Esophagus (tissue), 2 donors: ENCODE data around the gene TRAK1. TPM values are rescaled to one million over a fixed set of nuclear protein-coding genes. Genes with fewer than 3 reads are reported as not detected.

ENCODE experiments used
- H3K27ac ChIP-seq, 2 donors: one replicate each; pipeline ENCODE4 v1.5.1; 2013; ENCODE audit warnings: low read depth in 2 of 2, mild to moderate bottlenecking in 2 of 2, inconsistent platforms in 1 of 2, low read length in 1 of 2, moderate library complexity in 1 of 2
- H3K27me3 ChIP-seq, 2 donors: one replicate each; pipeline ENCODE4 v1.6.1; 2013; ENCODE audit warnings: low read length in 2 of 2, control low read depth in 1 of 2, mild to moderate bottlenecking in 1 of 2; ENCODE audit not compliant: insufficient read depth in 2 of 2, control insufficient read depth in 1 of 2
- H3K36me3 ChIP-seq, 2 donors: one replicate each; pipeline ENCODE4 v1.6.1; 2013; ENCODE audit warnings: low read length in 1 of 2; ENCODE audit not compliant: control insufficient read depth in 2 of 2, insufficient read depth in 2 of 2
- H3K4me1 ChIP-seq, 2 donors: one replicate each; pipeline ENCODE4 v1.6.1; 2013; ENCODE audit warnings: low read length in 1 of 2; ENCODE audit not compliant: control insufficient read depth in 2 of 2, insufficient read depth in 2 of 2
- H3K4me3 ChIP-seq, 2 donors: one replicate each; pipeline ENCODE4 v1.5.1; 2013; ENCODE audit warnings: low read length in 2 of 2, mild to moderate bottlenecking in 2 of 2, low read depth in 1 of 2, moderate library complexity in 1 of 2
- H3K9me3 ChIP-seq, 2 donors: one replicate each; pipeline ENCODE4 v1.6.1; 2013; ENCODE audit warnings: mild to moderate bottlenecking in 2 of 2, low read depth in 1 of 2, low read length in 1 of 2, moderate library complexity in 1 of 2; ENCODE audit not compliant: control insufficient read depth in 2 of 2, insufficient read depth in 1 of 2
- WGBS, 2 donors: extraction: QIAGEN DNeasy Blood & Tissue Kit; methylation state at CpG; one replicate each; pipeline ENCODE4 v1.1.7; 2013; 5-methylcytosine and 5-hydroxymethylcytosine counted together
- polyA plus RNA-seq, 2 donors: library from polyadenylated mRNA; stranded (reverse); fragments of 200-250 nt; gene quantifications; one replicate each; pipeline ENCODE4 v1.2.3, GENCODE V29; 2013
- donor health status: healthy with polysubstance abuse.
- donor health status: Bipolar disorder and iron deficiency.

The TRAK1 gene
- polyA plus RNA-seq, 2 donors = 12.2 to 21.4 TPM

- Histone ChIP-seq H3K4me3 (no peak overlapping the region), H3K36me3 (no peaks in the 10 kb centered on the region), H3K4me1 (peaks cover 10 to 15% of the 10 kb centered on the region in 2 donors), H3K9me3 (no peaks in the 10 kb centered on the region), H3K27ac (peak overlapping the region in 1 of 2 donors; percentile 26), H3K27me3 (no peaks in the 10 kb centered on the region)
- WGBS, 2 donors = 50 to 65% methylated on average over 2 of the region's 2 CpGs
Measured at GRCh38 chr3:42118762-42119361, 27.7 kb downstream of the TRAK1 start.

- Histone ChIP-seq H3K9me3 (no peaks in the 10 kb centered on the region), H3K36me3 (no peaks in the 10 kb centered on the region), H3K27ac (peak overlapping the region in 1 of 2 donors; percentile 3), H3K4me1 (peaks cover 10 to 15% of the 10 kb centered on the region in 2 donors), H3K4me3 (no peak overlapping the region), H3K27me3 (no peaks in the 10 kb centered on the region)
- WGBS, 2 donors = 76 to 77% methylated on average over 7 of the region's 7 CpGs
Measured at GRCh38 chr3:42119561-42120355, 28.6 kb downstream of the TRAK1 start.

- Histone ChIP-seq H3K27me3 (no peaks in the 10 kb centered on the region), H3K4me1 (peaks cover 8 to 15% of the 10 kb centered on the region in 2 donors), H3K4me3 (no peak overlapping the region), H3K27ac (peak overlapping the region; percentile 14 to 39), H3K9me3 (no peaks in the 10 kb centered on the region), H3K36me3 (no peaks in the 10 kb centered on the region)
- 37 to 45% methylated on average over 3 of the region's 3 CpGs for WGBS, 2 donors
Measured at GRCh38 chr3:42120866-42121265, 29.7 kb downstream of the TRAK1 start.

GRCh38 chr3:42122261-42123011 lies 31.3 kb downstream of the TRAK1 start:
- Histone ChIP-seq H3K27ac (peak overlapping the region; percentile 84 to 85), H3K4me1 (peaks cover 6 to 12% of the 10 kb centered on the region in 2 donors)
- WGBS, 2 donors = 53% methylated on average over 4 of the region's 4 CpGs

GRCh38 chr3:42123012-42123581 lies 31.9 kb downstream of the TRAK1 start:
- 35 to 47% methylated on average over 8 of the region's 8 CpGs for WGBS, 2 donors
- peaks cover 6 to 11% of the 10 kb centered on the region in 2 donors for H3K4me1 ChIP-seq
- H3K9me3 ChIP-seq = no peaks in the 10 kb centered on the region
- peak overlapping the region; percentile 84 to 85 for H3K27ac ChIP-seq
- no peaks in the 10 kb centered on the region for H3K27me3 ChIP-seq
- peaks cover 2 to 3% of the 10 kb centered on the region in 2 donors for H3K36me3 ChIP-seq
- no peak overlapping the region for H3K4me3 ChIP-seq

More at GRCh38 chr3:42122261-42123011, 31.3 kb downstream of the TRAK1 start:
- H3K4me3 ChIP-seq = no peak overlapping the region
- no peaks in the 10 kb centered on the region for H3K9me3 ChIP-seq
- H3K36me3 ChIP-seq = peaks cover 2% of the 10 kb centered on the region in 2 donors
- H3K27me3 ChIP-seq = no peaks in the 10 kb centered on the region

GRCh38 chr3:42123824-42124658 lies 32.9 kb downstream of the TRAK1 start:
- Histone ChIP-seq H3K27me3 (no peaks in the 10 kb centered on the region), H3K27ac (peak overlapping the region; percentile 22 to 84), H3K4me1 (peaks cover 3 to 9% of the 10 kb centered on the region in 2 donors), H3K9me3 (no peaks in the 10 kb centered on the region), H3K4me3 (no peak overlapping the region), H3K36me3 (peaks cover 2 to 3% of the 10 kb centered on the region in 2 donors)
- 94 to 95% methylated on average over 5 of the region's 5 CpGs for WGBS, 2 donors

- WGBS, 2 donors = 97 to 98% methylated on average over 3 of the region's 3 CpGs
- H3K4me3 ChIP-seq = no peak overlapping the region
- no peaks in the 10 kb centered on the region for H3K27me3 ChIP-seq
- H3K4me1 ChIP-seq = peaks cover 4 to 8% of the 10 kb centered on the region in 2 donors
- H3K27ac ChIP-seq = no peak overlapping the region
- peaks cover 2 to 5% of the 10 kb centered on the region in 2 donors for H3K36me3 ChIP-seq
- H3K9me3 ChIP-seq = no peaks in the 10 kb centered on the region
Measured at GRCh38 chr3:42127226-42127625, 36.1 kb downstream of the TRAK1 start.

- Histone ChIP-seq H3K9me3 (no peaks in the 10 kb centered on the region), H3K27me3 (no peaks in the 10 kb centered on the region), H3K4me1 (peaks cover 0 to 2% of the 10 kb centered on the region in 2 donors), H3K4me3 (no peak overlapping the region), H3K27ac (no peak overlapping the region), H3K36me3 (peaks cover 2 to 5% of the 10 kb centered on the region in 2 donors)
- WGBS, 2 donors = 30 to 32% methylated on average over 1 of the region's 1 CpG
Measured at GRCh38 chr3:42128526-42128925, 37.4 kb downstream of the TRAK1 start.
